ENCODE measurements around the gene RTF1.
A peak's percentile ranks its signal among the peaks of the same experiment; 100 is the strongest.

RTF1 gene

DNA sequence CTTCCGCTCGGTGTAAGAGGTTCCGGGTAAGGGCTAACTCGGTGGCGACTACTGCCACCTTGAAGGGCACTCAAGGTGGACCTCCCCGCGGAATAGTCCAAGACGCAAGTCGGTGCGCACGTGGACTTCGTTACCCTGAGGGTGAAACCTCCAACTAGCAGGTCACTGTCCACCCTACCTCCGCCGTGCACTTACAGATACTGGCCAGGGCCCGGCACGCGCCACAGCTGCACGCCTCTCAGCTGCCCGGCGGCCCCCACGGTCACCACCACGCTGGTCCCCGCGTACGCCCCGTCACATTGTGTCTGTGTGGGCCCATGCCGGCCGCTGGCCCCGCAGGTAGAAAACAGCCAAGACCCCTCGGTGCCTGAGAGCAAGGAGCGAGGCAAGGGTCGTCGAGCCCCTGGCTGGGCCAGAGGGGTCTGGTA is 95.6 kb downstream of the RTF1 start:
- intact Hi-C loops (cut with DNase I; ENCODE audit: low total_unique reads) = no loop called here
- peaks cover 0 to 14% (median 0%) of the 10 kb centered on the region in 3 donors for H3K36me3 ChIP-seq
- no peak overlapping the region for H3K27ac ChIP-seq
- peak overlapping the region; percentile 23 to 44 for H3K4me3 ChIP-seq
- peaks cover 0 to 46% of the 10 kb centered on the region in 2 donors for H3K27me3 ChIP-seq
- H3K9me3 ChIP-seq = no peaks in the 10 kb centered on the region
- TF ChIP-seq, protein P1, sequence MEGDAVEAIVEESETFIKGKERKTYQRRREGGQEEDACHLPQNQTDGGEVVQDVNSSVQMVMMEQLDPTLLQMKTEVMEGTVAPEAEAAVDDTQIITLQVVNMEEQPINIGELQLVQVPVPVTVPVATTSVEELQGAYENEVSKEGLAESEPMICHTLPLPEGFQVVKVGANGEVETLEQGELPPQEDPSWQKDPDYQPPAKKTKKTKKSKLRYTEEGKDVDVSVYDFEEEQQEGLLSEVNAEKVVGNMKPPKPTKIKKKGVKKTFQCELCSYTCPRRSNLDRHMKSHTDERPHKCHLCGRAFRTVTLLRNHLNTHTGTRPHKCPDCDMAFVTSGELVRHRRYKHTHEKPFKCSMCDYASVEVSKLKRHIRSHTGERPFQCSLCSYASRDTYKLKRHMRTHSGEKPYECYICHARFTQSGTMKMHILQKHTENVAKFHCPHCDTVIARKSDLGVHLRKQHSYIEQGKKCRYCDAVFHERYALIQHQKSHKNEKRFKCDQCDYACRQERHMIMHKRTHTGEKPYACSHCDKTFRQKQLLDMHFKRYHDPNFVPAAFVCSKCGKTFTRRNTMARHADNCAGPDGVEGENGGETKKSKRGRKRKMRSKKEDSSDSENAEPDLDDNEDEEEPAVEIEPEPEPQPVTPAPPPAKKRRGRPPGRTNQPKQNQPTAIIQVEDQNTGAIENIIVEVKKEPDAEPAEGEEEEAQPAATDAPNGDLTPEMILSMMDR (IDR thresholded peaks at IDR 0.05) = no peak
- H3K4me1 ChIP-seq = peaks cover 0 to 31% (median 24%) of the 10 kb centered on the region in 4 donors
- DNase-seq = no peak

DNA sequence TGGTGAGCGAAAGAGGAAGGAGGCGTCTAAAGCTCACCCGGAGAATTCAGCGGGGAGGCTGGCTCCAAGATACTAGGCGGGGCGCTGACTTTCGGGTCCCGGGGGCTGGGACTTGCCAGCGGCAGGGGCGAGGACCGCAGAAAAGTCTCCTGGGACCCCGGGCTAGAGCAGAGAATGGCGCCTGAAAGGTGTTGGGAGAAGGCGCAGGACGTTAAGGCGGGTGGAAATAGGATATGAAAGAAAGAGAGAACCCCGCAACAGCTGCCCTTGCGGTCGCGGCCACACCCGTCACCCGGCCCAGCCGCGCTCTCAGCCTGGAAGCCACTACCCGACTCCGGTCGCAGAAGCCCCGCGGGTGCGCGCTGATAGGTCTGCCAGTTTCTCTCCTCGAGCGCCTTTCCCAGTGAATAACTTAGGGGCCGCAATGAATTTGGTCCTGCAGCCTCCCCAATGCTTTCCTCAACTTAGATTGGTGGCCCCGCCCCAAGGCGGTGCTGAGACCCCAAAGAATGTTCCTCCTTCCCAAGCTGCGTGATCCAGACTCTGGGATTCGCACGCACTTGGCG is 96.1 kb downstream of the RTF1 start:
- H3K9me3 ChIP-seq = no peaks in the 10 kb centered on the region
- no peak overlapping the region for H3K27ac ChIP-seq
- no peak for DNase-seq
- H3K27me3 ChIP-seq = peaks cover 0 to 46% of the 10 kb centered on the region in 2 donors
- intact Hi-C loops (cut with DNase I; ENCODE audit: low total_unique reads) = no loop called here
- peaks cover 0 to 19% (median 0%) of the 10 kb centered on the region in 3 donors for H3K36me3 ChIP-seq
- peaks cover 0 to 31% (median 24%) of the 10 kb centered on the region in 4 donors for H3K4me1 ChIP-seq
- peak overlapping the region; percentile 23 to 44 for H3K4me3 ChIP-seq
- TF ChIP-seq, protein P1 (IDR thresholded peaks at IDR 0.05) = no peak

DNA sequence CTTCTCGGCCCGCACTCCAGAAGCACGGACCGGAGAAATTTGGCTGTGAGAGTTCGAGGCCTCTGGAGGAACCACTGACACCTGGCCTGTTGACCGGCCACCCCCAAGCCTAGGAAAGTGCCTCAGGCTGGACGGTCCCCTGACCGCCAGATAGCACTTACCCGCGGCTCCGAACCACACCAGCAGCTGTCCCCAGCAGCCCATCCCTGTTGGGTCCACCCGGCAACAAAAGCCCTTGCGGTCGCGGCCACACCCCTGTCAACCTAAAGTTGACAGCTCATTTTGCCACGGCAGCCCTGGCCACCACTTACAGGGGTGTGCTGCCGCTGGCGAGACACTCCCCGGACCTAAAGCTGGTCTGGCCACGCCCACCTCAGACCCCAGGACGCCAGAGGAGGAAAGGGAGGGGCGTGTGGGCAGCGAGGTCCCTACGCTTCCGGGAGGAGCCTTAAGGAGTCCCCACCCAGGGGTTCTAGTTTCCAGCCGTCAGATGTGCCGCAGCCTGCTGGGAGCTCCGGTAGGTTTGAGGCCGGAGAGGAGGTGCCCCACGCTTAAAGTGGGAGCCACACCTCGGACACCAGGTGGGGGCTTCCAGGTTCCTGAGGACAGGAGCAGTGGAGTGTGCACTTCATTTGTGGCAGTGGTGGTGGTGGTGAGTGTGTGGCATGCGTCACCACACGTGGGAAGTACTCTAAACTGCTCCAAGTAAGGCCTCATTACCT is 96.8 kb downstream of the RTF1 start, which contains the start of gene LTK:
LTK (minus strand) TSS at position 322 of the 722 bp plus-strand sequence; CDS start at position 204, 118 bp downstream.
- Histone ChIP-seq H3K9me3 (no peaks in the 10 kb centered on the region), H3K36me3 (peaks cover 0 to 20% (median 0%) of the 10 kb centered on the region in 3 donors), H3K4me1 (peaks cover 0 to 31% (median 24%) of the 10 kb centered on the region in 4 donors), H3K27me3 (peaks cover 0 to 45% of the 10 kb centered on the region in 2 donors), H3K27ac (no peak within 1 kb of the TSS), H3K4me3 (peak within 1 kb of the TSS; percentile 23 to 44)
- TF ChIP-seq, protein P1 (IDR thresholded peaks at IDR 0.05) = no peak
- intact Hi-C loops (cut with DNase I; ENCODE audit: low total_unique reads) = no loop called here
- DNase-seq = no peak

DNA sequence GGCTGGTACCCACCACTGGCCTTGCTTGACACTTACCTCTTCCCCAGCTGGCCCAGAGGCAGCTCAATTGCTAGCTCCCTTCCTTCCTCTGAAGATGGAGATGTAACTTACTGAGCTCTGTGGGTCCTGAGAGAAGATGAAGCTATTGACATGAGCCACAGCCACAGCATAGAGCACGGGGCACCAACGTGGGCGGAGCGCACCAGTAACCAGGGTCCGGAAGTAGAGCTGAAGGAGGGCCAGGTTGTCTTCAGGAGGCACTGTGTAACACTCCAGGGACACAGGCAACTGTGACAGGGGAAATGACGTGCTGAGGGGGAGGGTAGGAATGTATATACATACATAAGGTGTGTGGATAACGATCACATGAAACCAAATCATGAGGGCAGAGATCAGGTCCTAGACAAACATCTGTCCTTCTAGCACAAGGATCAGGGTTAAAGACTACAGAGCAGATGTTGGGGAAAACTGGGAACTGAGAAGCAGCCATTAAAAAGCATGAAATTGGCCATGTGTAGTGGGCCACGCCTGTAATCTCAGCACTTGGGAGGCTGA is 101.1 kb downstream of the RTF1 start:
- Histone ChIP-seq H3K4me1 (peaks cover 0 to 10% (median 9%) of the 10 kb centered on the region in 4 donors), H3K27ac (no peak overlapping the region), H3K4me3 (no peak overlapping the region), H3K9me3 (no peaks in the 10 kb centered on the region), H3K36me3 (peaks cover 0 to 52% (median 9%) of the 10 kb centered on the region in 3 donors), H3K27me3 (peaks cover 0 to 12% of the 10 kb centered on the region in 2 donors)
- intact Hi-C loops (cut with DNase I; ENCODE audit: low total_unique reads) = no loop called here
- TF ChIP-seq, protein P1 (IDR thresholded peaks at IDR 0.05) = no peak
- no peak for DNase-seq

DNA sequence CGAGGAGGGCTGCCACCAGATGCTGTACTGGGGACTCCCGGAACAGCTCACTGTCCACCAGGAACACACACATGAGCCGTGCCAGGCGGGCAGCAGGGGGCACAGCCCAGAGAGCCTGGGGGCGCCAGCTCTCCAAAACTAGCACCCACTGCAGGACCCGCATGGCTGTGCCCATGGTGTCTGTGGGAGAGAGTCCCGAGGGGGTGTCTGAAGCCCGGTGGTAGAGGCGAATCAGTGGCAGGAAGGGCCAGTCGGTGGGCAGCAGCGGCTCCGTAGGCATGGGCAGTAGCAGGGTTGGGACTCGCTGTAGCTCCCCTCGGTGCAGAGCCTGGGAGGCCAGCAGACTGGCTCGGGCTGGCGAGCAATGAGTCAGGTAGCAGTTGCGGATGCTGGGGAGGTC is 103.7 kb downstream of the RTF1 start:
- no peak for DNase-seq
- Histone ChIP-seq H3K4me1 (no peaks in the 10 kb centered on the region), H3K4me3 (no peak overlapping the region), H3K27me3 (no peaks in the 10 kb centered on the region), H3K9me3 (no peaks in the 10 kb centered on the region), H3K27ac (no peak overlapping the region), H3K36me3 (peaks cover 0 to 78% (median 27%) of the 10 kb centered on the region in 3 donors)
- intact Hi-C loops (cut with DNase I; ENCODE audit: low total_unique reads) = no loop called here
- TF ChIP-seq, protein P1 (IDR thresholded peaks at IDR 0.05) = no peak

All from tibial artery (tissue), 4 donors.